Naive thymus-derived CD8-positive, alpha-beta T cell (primary cell): ENCODE results near the gene FAM53A. TPM values are rescaled to one million over a fixed set of nuclear protein-coding genes. Genes with fewer than 3 reads are reported as not detected.

ENCODE experiments used
- ATAC-seq, 2 donors: fragments of 150-1000 bp; cut with Tn5 transposase in 1 of 2; sonication (Bioruptor Pico), chemical (Tn5 transposase) in 1 of 2; 1 replicate in 1 of 2; 2 replicates in 1 of 2; pipeline ENCODE4 v1.10.0; 2021; ENCODE audit warnings: mild to moderate bottlenecking in 2 of 2, moderate library complexity in 2 of 2
- POLR2A ChIA-PET: fragments of 350-600 bp; sonication (Branson Sonifier 250); formaldehyde crosslinking; loops from one replicate; lab custom pipeline; 2021; ENCODE audit warnings: antibody characterized with exemption; lab: Charles Lee
- DNase-seq, 10 donors: peaks; one replicate each; pipeline versions ENCODE4 v3.0.0 to v3.0.0-alpha.2; 2020 to 2022
- H3K27ac Mint-ChIP-seq, 10 donors: one replicate each; pipeline ENCODE4 v1.8.0; 2020 to 2022; ENCODE audit warnings: mild to moderate bottlenecking in 10 of 10, mixed read lengths in 10 of 10, moderate library complexity in 4 of 10, inconsistent platforms in 1 of 10
- H3K27me3 Mint-ChIP-seq, 5 donors: one replicate each; pipeline ENCODE4 v1.8.0; 2021 to 2022; ENCODE audit warnings: mixed read lengths in 5 of 5
- H3K36me3 Mint-ChIP-seq, 3 donors: one replicate each; pipeline ENCODE4 v1.8.0; 2020 to 2022; ENCODE audit warnings: mixed read lengths in 3 of 3, mild to moderate bottlenecking in 2 of 3, inconsistent platforms in 1 of 3
- H3K4me1 Mint-ChIP-seq, 4 donors: one replicate each; pipeline ENCODE4 v1.8.0; 2021 to 2022; ENCODE audit warnings: mixed read lengths in 4 of 4
- H3K4me3 Mint-ChIP-seq, 10 donors: one replicate each; pipeline ENCODE4 v1.8.0; 2020 to 2022; ENCODE audit warnings: mild to moderate bottlenecking in 10 of 10, mixed read lengths in 10 of 10, moderate library complexity in 6 of 10, inconsistent platforms in 1 of 10
- H3K9me3 Mint-ChIP-seq, 9 donors: one replicate each; pipeline ENCODE4 v1.8.0; 2020 to 2022; ENCODE audit warnings: mixed read lengths in 9 of 9, mild to moderate bottlenecking in 3 of 9, inconsistent platforms in 1 of 9, moderate library complexity in 1 of 9
- polyA plus RNA-seq, 3 donors: library from polyadenylated mRNA; unstranded; fragments of 300-500 nt; fragmentation: Illumina TruSeq; gene quantifications; one replicate each; pipeline ENCODE4 v1.2.3, GENCODE V29; 2021
- total RNA-seq, 8 experiments: library from RNA in 2 of 8; stranded (reverse) in 2 of 8; gene quantifications; one replicate each; pipeline ENCODE4 v1.2.3 and lab custom pipeline; 2021 to 2026

Gene FAM53A
- total and polyA plus RNA-seq, 5 experiments from 2014 or later, result 0.64 to 1.7 (median 1.2) TPM

DNA sequence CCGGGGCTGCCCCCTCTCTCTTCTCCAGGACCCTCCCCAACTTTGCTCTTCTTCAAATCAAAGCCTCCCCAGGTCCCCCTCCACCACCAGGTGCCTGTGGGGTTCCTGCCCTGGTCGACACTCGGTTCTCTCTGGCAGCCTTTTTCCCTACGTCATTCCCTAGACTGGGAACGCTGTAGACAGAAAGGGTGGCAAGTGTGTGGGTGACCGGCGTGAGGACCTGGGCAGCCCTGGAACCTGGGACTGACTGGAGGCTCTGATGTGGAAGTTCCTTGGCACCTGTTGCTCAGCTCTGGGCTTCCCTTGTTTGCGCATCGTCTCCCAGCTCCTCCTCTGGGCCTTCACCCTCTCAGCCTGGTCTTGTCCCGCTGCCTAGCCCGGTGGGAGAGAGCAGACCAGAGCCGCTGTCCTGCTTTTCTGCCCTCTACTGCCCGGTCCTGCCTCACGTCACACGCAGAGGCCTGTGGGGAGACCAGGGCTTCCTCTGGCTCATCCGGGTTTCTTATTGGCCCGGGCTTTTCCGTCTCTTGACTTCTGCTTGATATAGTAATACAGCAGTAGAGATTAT, 38.5 kb upstream of the FAM53A start:
- H3K4me3 Mint-ChIP-seq, result peak overlapping the region; percentile 84 to 95 (median 90)
- H3K36me3 Mint-ChIP-seq, result peaks cover 0 to 23% (median 1%) of the 10 kb centered on the region in 3 donors
- POLR2A ChIA-PET, result interaction anchor here (0.6 to 9.8 kb wide), 12 partner anchors 10 to 713 kb away, joined by 3 to 124 read pairs (median 8); partner anchors contain the start of genes LETM1, NSD2 and SLBP
- H3K9me3 Mint-ChIP-seq, result no peaks in the 10 kb centered on the region
- DNase-seq (peak in 1 of 10 donors; percentile 54), ATAC-seq (no peak)
- H3K27me3 Mint-ChIP-seq, result no peaks in the 10 kb centered on the region
- peaks cover 30 to 77% (median 70%) of the 10 kb centered on the region in 4 donors for H3K4me1 Mint-ChIP-seq
- peak overlapping the region; percentile 96 to 100 (median 99) for H3K27ac Mint-ChIP-seq

- H3K36me3 Mint-ChIP-seq, result peaks cover 0 to 17% (median 1%) of the 10 kb centered on the region in 3 donors
- peaks cover 30 to 70% (median 64%) of the 10 kb centered on the region in 4 donors for H3K4me1 Mint-ChIP-seq
- peak in 1 of 10 donors; percentile 60 for DNase-seq
These were observed 37.8 kb upstream of the FAM53A start for GRCh38 chr4:1721666-1722550.

GRCh38 chr4:1721003-1721665, 37.0 kb upstream of the FAM53A start, which contains the start of the genes TACC3 and TMEM129:
TACC3 (plus strand) TSS chr4:1721521; CDS start chr4:1723422, 1,901 bp downstream.
TMEM129 (minus strand) TSS chr4:1721323; CDS start chr4:1720837, 486 bp downstream.
- peak; percentile 91 to 98 (median 96) for DNase-seq
- peak within 1 kb of the TSS; percentile 84 to 95 (median 91) for H3K4me3 Mint-ChIP-seq
- peak; percentile 86 to 88 for ATAC-seq
- H3K27me3 Mint-ChIP-seq, result no peaks in the 10 kb centered on the region
- POLR2A ChIA-PET, result interaction anchor here (0.9 to 4.5 kb wide), 4 partner anchors 8 to 375 kb away, joined by 3 to 124 read pairs (median 10); partner anchors contain the start of gene SLBP
- peaks cover 24 to 65% (median 58%) of the 10 kb centered on the region in 4 donors for H3K4me1 Mint-ChIP-seq
- peaks cover 0 to 9% (median 1%) of the 10 kb centered on the region in 3 donors for H3K36me3 Mint-ChIP-seq
- peak within 1 kb of the TSS; percentile 96 to 100 (median 99) for H3K27ac Mint-ChIP-seq
- no peaks in the 10 kb centered on the region for H3K9me3 Mint-ChIP-seq

More at GRCh38 chr4:1721666-1722550, 37.8 kb upstream of the FAM53A start:
- H3K4me3 Mint-ChIP-seq, result peak overlapping the region; percentile 84 to 95 (median 90)
- peak overlapping the region; percentile 96 to 100 (median 99) for H3K27ac Mint-ChIP-seq
- no peaks in the 10 kb centered on the region for H3K9me3 Mint-ChIP-seq
- H3K27me3 Mint-ChIP-seq, result no peaks in the 10 kb centered on the region
- ATAC-seq, result no peak
- POLR2A ChIA-PET, result interaction anchor here (0.6 to 9.8 kb wide), 12 partner anchors 9 to 713 kb away, joined by 3 to 124 read pairs (median 7); partner anchors contain the start of genes LETM1 and SLBP

DNA sequence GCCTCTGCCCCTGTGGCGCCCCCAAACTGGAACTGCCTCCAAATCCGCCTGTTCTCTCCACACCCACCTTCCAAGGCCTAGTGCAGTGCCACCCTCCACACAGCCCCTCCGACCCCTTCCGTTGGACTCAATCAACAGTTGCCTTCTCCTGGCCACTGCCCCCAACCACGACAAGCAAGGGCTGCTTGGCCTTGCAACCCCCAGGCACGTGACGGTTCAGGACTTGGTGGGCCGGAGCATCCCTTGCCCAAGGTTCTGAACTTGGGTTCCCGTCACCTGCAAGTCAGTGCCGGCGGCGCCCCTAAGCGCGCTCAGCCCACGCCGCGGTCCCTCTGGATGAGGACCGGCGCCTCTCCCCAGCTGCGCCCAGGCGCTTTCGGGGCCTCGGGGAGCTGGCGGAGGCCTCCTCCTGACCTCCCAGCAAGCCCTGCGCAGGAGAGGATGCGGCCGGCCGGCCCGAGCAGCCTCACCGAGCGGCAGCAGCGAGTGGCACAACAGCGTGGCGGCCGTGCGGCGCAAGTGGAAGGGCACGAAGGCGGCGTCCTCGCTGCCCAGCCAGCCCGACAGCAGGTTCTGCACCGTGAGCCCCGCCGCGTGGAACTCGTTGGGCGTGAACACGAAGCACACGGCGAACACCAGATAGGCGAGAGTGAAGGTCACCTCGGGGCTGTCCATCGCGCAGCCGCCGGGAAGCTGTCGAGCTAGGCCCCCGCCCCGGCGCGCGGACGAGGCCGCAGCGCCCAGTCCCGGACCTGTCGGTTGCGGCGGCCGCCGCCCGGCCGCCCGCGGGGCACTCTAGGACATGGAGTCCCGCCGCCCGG, 36.3 kb upstream of the FAM53A start:
- peaks cover 24 to 63% (median 57%) of the 10 kb centered on the region in 4 donors for H3K4me1 Mint-ChIP-seq
- POLR2A ChIA-PET, result interaction anchor here (0.9 to 4.5 kb wide), 5 partner anchors 8 to 374 kb away, joined by 3 to 124 read pairs (median 6); partner anchors contain the start of gene SLBP
- no peaks in the 10 kb centered on the region for H3K9me3 Mint-ChIP-seq
- peak; percentile 6 to 16 for ATAC-seq
- peak overlapping the region; percentile 77 to 92 (median 86) for H3K4me3 Mint-ChIP-seq
- peaks cover 0 to 10% (median 1%) of the 10 kb centered on the region in 3 donors for H3K36me3 Mint-ChIP-seq
- H3K27ac Mint-ChIP-seq, result peak overlapping the region; percentile 66 to 94 (median 87)
- H3K27me3 Mint-ChIP-seq, result no peaks in the 10 kb centered on the region
- DNase-seq, result peak in 9 of 10 donors; percentile 13 to 65 (median 40)

DNA sequence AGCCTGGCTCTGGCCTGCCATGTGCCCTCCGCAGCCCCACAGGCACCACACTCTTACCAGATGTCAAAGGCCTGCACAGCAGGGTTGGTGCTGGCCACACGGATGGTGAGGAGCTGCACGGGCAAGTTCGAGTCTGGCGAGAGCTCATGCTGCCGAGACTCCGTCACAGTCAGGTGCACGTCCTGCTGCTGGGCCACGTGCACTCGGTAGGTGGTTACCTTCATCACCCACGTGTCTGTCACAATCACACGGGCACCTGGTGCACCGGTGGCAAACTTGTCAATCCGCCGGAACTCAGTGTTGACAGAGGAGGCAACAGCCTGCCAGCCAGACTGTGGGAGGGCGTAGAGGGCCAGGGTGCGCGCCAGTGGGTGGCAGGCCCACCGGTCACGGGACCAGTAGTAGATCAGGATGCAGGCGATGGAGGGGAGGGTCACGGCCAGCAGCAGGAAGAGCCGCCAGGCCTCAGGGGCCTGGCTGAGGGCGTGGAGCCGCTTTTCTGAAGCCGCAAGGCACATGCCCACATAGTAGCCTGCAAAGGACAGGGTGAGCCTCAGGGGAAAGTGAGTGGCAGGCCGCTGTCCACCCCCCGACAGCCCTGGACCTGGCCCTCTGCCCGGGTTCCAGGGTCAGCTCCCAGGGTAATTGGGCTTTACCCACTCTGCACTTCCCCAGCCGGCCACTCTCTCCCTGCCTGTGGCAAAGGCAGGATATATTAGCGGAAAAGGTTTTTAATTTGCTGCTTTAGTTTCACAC, 34.2 kb upstream of the FAM53A start:
- H3K9me3 Mint-ChIP-seq, result no peaks in the 10 kb centered on the region
- DNase-seq, result no peak
- no peak for ATAC-seq
- H3K4me1 Mint-ChIP-seq, result peaks cover 18 to 65% (median 56%) of the 10 kb centered on the region in 4 donors
- peak overlapping the region in 9 of 10 donors; percentile 26 to 92 (median 41) for H3K4me3 Mint-ChIP-seq
- peak overlapping the region in 6 of 10 donors; percentile 40 to 74 (median 70) for H3K27ac Mint-ChIP-seq
- POLR2A ChIA-PET, result no interaction called here
- H3K27me3 Mint-ChIP-seq, result no peaks in the 10 kb centered on the region
- H3K36me3 Mint-ChIP-seq, result peaks cover 0 to 6% (median 0%) of the 10 kb centered on the region in 3 donors

GRCh38 chr4:1717129-1718094, 33.3 kb upstream of the FAM53A start:
- Mint-ChIP-seq H3K9me3 (no peaks in the 10 kb centered on the region), H3K4me3 (peak overlapping the region in 1 of 10 donors; percentile 18), H3K27me3 (no peaks in the 10 kb centered on the region), H3K4me1 (peaks cover 10 to 63% (median 53%) of the 10 kb centered on the region in 4 donors), H3K36me3 (peaks cover 0 to 6% (median 0%) of the 10 kb centered on the region in 3 donors), H3K27ac (peak overlapping the region in 1 of 10 donors; percentile 31)
- DNase-seq (no peak), ATAC-seq (no peak)
- POLR2A ChIA-PET, result no interaction called here

DNA sequence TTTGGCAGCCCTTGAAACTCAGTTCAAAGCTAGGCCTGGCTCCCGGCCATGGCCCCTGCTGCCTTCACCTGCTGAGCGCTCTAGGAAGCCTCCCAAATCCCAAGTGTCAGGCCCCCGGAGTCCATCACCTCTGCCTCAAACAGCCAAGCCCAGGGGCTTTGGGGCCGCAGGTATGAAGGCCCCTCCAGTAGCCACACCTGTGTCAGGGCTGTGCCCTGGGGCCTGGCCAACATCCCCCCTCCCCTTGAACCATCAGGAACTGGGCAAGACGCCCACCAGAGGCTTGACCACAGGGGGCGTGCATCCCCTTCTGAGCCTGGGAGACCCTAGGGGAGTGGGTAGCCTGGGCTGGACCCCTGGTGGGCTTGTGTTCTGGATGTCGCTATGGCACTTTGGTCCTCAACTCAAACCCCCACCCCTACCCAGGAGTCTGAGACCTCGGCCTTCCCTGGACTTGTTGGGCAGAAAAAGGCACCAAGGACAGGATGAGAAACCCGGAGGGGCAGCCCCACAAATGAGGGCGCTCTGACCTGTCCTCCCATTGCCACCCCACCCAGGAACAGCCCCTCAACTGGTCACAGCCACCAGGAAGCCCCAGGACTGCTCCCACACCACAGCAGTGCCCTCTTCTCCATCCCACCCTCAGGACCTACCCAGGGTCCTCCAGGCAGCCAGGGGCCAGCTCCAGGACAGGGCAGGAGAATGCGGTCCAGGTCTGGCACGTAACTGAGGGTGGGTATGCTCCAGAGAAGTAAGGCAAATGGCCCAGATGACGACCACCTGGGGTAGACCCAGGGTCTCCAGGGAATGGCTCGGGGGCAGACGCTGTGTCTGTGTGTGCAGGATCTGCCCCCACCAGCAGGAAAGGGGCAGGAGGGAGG, 32.2 kb upstream of the FAM53A start:
- DNase-seq (no peak), ATAC-seq (no peak)
- peaks cover 7 to 59% (median 49%) of the 10 kb centered on the region in 4 donors for H3K4me1 Mint-ChIP-seq
- POLR2A ChIA-PET, result no interaction called here
- H3K27me3 Mint-ChIP-seq, result no peaks in the 10 kb centered on the region
- H3K27ac Mint-ChIP-seq, result peak overlapping the region in 3 of 10 donors; percentile 40 to 67 (median 55)
- peaks cover 0 to 6% (median 0%) of the 10 kb centered on the region in 3 donors for H3K36me3 Mint-ChIP-seq
- peak overlapping the region in 4 of 10 donors; percentile 6 to 35 (median 14) for H3K4me3 Mint-ChIP-seq
- H3K9me3 Mint-ChIP-seq, result no peaks in the 10 kb centered on the region

- H3K36me3 Mint-ChIP-seq, result peaks cover 0 to 7% (median 0%) of the 10 kb centered on the region in 3 donors
- peak overlapping the region in 4 of 10 donors; percentile 22 to 97 (median 48) for H3K4me3 Mint-ChIP-seq
- H3K27ac Mint-ChIP-seq, result peak overlapping the region in 9 of 10 donors; percentile 55 to 97 (median 69)
- peaks cover 12 to 67% (median 56%) of the 10 kb centered on the region in 4 donors for H3K4me1 Mint-ChIP-seq
- H3K27me3 Mint-ChIP-seq, result no peaks in the 10 kb centered on the region
- ATAC-seq (no peak), DNase-seq (no peak)
- no peaks in the 10 kb centered on the region for H3K9me3 Mint-ChIP-seq
- POLR2A ChIA-PET, result no interaction called here
These were observed 31.1 kb upstream of the FAM53A start for GRCh38 chr4:1715002-1715758.
